Small intestine (tissue), 7 donors: ENCODE data around the gene PPP2R2B. TPM values are rescaled to one million over a fixed set of nuclear protein-coding genes. Genes with fewer than 3 reads are reported as not detected.

Experiments
- DNase-seq, 2 donors: peaks; one replicate each; pipeline versions ENCODE4 v3.0.0 to v3.0.0-alpha.2; 2013
- FAIRE-seq: peaks from 2 replicates; lab custom pipeline; 2012; peaks lifted over from hg19 to GRCh38; lab: Jason Lieb, UNC
- H3K27ac ChIP-seq, 3 donors: one replicate each; pipeline ENCODE4 v1.5.1; 2013; ENCODE audit warnings: low read length in 2 of 3, mild to moderate bottlenecking in 2 of 3, control low read depth in 1 of 3, inconsistent platforms in 1 of 3, low read depth in 1 of 3, moderate library complexity in 1 of 3
- H3K27me3 ChIP-seq, 3 donors: one replicate each; pipeline ENCODE4 v1.6.1; 2013; ENCODE audit warnings: low read length in 3 of 3, inconsistent platforms in 1 of 3; ENCODE audit not compliant: control insufficient read depth in 3 of 3, insufficient read depth in 3 of 3
- H3K36me3 ChIP-seq, 3 donors: one replicate each; pipeline ENCODE4 v1.6.1; 2013; ENCODE audit warnings: low read length in 3 of 3, inconsistent platforms in 1 of 3, low read depth in 1 of 3, mild to moderate bottlenecking in 1 of 3, moderate library complexity in 1 of 3; ENCODE audit not compliant: control insufficient read depth in 3 of 3, insufficient read depth in 2 of 3
- H3K4me1 ChIP-seq, 3 donors: one replicate each; pipeline ENCODE4 v1.6.1; 2013; ENCODE audit warnings: low read length in 2 of 3, inconsistent platforms in 1 of 3, low read depth in 1 of 3, mild to moderate bottlenecking in 1 of 3, moderate library complexity in 1 of 3; ENCODE audit not compliant: control insufficient read depth in 3 of 3, insufficient read depth in 2 of 3
- H3K4me3 ChIP-seq, 3 donors: one replicate each; pipeline ENCODE4 v1.5.1; 2013; ENCODE audit warnings: low read length in 3 of 3, control low read depth in 1 of 3, inconsistent platforms in 1 of 3, low read depth in 1 of 3, mild to moderate bottlenecking in 1 of 3, moderate library complexity in 1 of 3
- H3K9me3 ChIP-seq, 2 donors: one replicate each; pipeline ENCODE4 v1.6.1; 2013; ENCODE audit warnings: low read depth in 1 of 2, low read length in 1 of 2; ENCODE audit not compliant: control insufficient read depth in 2 of 2, insufficient read depth in 1 of 2
- WGBS, 3 donors: extraction: QIAGEN DNeasy Blood & Tissue Kit; methylation state at CpG; one replicate each; pipeline ENCODE4 v1.1.7; 2013; 5-methylcytosine and 5-hydroxymethylcytosine counted together
- polyA plus RNA-seq, 4 donors: library from polyadenylated mRNA; stranded (reverse) in 3 of 4; unstranded in 1 of 4; fragments of 200-250 nt in 3 of 4; fragments of 120-200 nt in 1 of 4; gene quantifications; one replicate each; pipeline versions ENCODE4 v1.2.1 to v1.2.3, GENCODE V29; 2013
- donor health status: healthy with polysubstance abuse.
- donor health status: control.
- donor health status: control.
- donor health status: Bipolar disorder and iron deficiency.
- donor health status: healthy.

PPP2R2B gene
- polyA plus RNA-seq, 4 donors, result 0.22 to 3.8 (median 1.6) TPM

DNA sequence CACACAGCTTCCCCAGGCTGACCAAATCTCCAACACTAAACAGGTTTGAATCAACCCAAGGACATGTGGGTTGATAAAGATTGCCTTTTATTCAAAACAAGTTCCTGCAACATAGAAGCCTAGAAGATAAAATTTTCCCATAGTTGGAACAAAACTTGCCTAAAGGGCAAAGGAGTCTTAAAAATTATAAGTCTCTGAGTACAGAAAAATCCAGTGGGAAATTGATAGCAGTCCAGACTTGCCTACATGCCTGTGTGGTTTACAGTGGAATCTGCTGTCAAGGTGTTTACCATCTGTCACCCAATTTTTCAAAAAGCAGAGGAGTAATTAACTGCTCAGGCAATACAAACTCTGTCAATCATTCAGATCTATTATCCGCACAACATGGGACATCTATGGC is 168.2 kb downstream of the PPP2R2B start:
- H3K4me3 ChIP-seq, result no peak overlapping the region
- H3K9me3 ChIP-seq, result no peaks in the 10 kb centered on the region
- no peaks in the 10 kb centered on the region for H3K27me3 ChIP-seq
- H3K36me3 ChIP-seq, result no peaks in the 10 kb centered on the region
- no peaks in the 10 kb centered on the region for H3K4me1 ChIP-seq
- DNase-seq (no peak), FAIRE-seq (no peak)
- no peak overlapping the region for H3K27ac ChIP-seq
- WGBS, 3 donors, result 91 to 93% (median 93%) methylated on average over 1 of the region's 1 CpG

DNA sequence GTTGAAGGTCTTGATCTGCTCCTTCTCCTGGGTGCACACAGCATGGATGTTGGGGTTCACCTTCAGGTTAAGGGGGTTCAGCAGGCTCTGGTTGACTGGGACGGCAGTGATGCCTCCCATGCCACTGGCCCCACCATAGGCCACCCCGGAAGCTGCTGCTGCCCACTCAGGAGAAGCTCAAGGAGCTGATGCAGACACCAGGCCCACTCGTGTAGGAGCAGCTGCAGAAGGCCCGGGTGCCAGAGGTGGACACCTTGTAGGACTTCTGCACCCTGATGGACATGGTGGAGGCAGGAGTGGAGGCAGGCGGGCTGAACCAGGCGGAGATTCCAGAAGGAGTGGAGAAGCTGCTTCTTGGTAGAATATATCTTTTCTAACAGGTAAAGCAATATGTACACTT is 171.2 kb downstream of the PPP2R2B start:
- Histone ChIP-seq H3K27me3 (no peaks in the 10 kb centered on the region), H3K4me3 (no peak overlapping the region), H3K4me1 (no peaks in the 10 kb centered on the region), H3K9me3 (no peaks in the 10 kb centered on the region), H3K27ac (no peak overlapping the region), H3K36me3 (no peaks in the 10 kb centered on the region)
- DNase-seq (no peak), FAIRE-seq (no peak)
- 73 to 93% (median 77%) methylated on average over 6 of the region's 6 CpGs for WGBS, 3 donors

DNA sequence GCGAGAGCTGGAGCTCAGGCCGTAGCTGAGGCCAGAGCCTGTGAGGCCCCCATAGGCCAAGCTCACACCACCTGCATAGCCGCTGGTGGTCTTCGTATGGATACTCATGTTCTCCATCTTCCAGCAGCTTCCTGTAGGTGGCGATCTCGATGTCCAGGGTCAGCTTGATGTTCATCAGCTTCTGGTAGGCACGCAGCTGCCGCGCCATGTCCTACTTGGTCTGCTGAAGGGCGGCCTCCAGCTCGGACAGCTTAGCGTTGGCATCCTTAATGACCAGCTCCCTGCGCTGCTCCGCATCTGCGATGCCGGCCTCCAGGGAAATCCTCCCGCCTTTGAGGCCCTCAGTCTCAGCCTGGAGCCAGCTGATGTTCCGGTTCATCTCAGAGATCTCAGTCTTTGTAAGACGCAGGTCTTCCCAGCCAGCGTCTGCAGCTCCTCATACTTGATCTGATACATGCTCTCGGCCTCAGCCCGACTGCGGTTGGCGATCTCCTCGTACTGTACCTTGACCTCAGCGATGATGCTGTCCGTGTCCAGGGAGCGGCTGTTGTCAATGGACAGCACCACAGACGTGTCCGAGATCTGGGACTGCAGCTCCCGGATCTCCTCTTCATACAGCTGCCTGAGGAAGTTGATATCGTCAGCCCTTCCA is 172.1 kb downstream of the PPP2R2B start:
- Histone ChIP-seq H3K27ac (no peak overlapping the region), H3K9me3 (no peaks in the 10 kb centered on the region), H3K4me3 (no peak overlapping the region), H3K27me3 (no peaks in the 10 kb centered on the region), H3K36me3 (no peaks in the 10 kb centered on the region), H3K4me1 (no peaks in the 10 kb centered on the region)
- DNase-seq (no peak), FAIRE-seq (no peak)
- 94 to 95% (median 94%) methylated on average over 32 of the region's 32 CpGs for WGBS, 3 donors

DNA sequence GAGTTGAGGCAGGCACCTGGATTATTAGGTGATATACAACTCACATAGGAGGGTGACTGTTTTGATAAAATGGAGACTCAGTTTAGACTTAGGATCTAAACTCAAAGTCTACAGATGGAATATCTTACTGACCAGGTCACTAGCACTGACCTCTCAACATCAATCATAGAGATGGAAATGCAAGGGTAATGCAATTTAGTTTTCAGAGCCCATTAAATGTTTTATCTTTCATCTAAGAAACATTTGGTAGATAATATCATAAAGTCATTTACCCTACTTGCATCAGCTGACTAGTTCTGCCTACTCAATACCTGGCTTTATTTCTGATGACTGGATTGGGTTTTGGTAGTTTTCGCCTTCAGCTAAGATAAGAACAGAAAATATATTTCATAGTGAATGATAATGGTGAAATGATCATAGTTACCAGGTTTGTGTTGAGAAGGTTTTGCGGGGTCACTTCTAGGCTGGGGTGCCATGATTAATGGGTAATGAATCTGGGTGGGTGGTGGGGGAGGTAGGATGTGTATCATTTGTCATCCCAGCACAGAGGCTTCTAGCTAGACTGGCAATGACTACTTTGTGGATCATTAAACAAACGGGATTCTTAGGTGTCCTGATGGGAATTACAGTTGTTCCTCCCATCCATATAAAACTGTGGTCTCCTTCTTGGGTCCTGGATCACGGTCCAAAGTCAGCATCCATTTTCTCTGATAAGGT is 173.4 kb downstream of the PPP2R2B start:
- H3K27ac ChIP-seq, result no peak overlapping the region
- H3K4me1 ChIP-seq, result no peaks in the 10 kb centered on the region
- no peaks in the 10 kb centered on the region for H3K9me3 ChIP-seq
- no peaks in the 10 kb centered on the region for H3K27me3 ChIP-seq
- no peaks in the 10 kb centered on the region for H3K36me3 ChIP-seq
- DNase-seq, result no peak
- H3K4me3 ChIP-seq, result no peak overlapping the region
- FAIRE-seq, result no peak
- WGBS, 3 donors, result 77 to 82% (median 82%) methylated on average over 4 of the region's 4 CpGs

DNA sequence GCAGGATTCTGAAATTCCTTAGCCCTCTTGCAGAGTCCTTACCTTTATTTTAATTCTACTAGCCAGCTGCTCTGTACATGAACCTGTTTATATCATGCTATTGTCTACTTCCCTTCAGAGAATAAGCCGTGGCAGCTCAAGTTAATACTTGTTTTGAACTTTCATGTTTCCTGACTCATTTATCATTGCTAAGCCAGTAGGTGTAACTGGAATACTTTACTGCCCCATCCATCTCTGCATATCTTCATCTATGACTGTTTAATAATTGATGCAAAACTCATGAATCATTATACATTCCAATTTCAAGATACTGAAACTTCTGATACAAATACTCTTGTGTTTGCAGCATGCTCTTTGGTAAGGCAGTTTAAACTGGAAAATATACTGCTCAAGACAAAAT is 174.7 kb downstream of the PPP2R2B start:
- no peak overlapping the region for H3K27ac ChIP-seq
- DNase-seq (no peak), FAIRE-seq (no peak)
- no peaks in the 10 kb centered on the region for H3K27me3 ChIP-seq
- WGBS, 3 donors, result 9 to 18% (median 16%) methylated on average over 1 of the region's 1 CpG
- H3K4me1 ChIP-seq, result no peaks in the 10 kb centered on the region
- no peaks in the 10 kb centered on the region for H3K9me3 ChIP-seq
- no peak overlapping the region for H3K4me3 ChIP-seq
- H3K36me3 ChIP-seq, result no peaks in the 10 kb centered on the region

DNA sequence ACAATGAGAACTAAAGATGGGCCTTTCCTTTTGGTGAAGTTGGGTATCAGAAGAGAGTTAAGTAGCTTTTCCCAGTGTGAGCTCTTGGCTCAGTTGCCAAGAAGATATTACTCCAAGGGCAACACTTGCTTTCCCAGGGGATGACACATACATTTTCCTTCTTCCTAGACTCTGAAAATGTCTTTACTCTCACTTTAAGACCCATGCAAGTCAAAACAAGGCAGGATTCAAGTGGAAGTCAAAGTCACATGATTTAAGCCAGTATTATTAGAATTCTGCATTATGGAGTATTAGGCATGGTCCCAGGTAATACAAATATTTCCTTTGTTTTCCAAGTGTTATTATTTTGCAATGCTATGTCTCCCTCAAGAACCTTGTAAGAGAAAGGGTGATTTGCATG is 175.1 kb downstream of the PPP2R2B start:
- no peaks in the 10 kb centered on the region for H3K9me3 ChIP-seq
- H3K27ac ChIP-seq, result no peak overlapping the region
- FAIRE-seq (no peak), DNase-seq (no peak)
- no peak overlapping the region for H3K4me3 ChIP-seq
- no peaks in the 10 kb centered on the region for H3K27me3 ChIP-seq
- H3K4me1 ChIP-seq, result no peaks in the 10 kb centered on the region
- no peaks in the 10 kb centered on the region for H3K36me3 ChIP-seq

DNA sequence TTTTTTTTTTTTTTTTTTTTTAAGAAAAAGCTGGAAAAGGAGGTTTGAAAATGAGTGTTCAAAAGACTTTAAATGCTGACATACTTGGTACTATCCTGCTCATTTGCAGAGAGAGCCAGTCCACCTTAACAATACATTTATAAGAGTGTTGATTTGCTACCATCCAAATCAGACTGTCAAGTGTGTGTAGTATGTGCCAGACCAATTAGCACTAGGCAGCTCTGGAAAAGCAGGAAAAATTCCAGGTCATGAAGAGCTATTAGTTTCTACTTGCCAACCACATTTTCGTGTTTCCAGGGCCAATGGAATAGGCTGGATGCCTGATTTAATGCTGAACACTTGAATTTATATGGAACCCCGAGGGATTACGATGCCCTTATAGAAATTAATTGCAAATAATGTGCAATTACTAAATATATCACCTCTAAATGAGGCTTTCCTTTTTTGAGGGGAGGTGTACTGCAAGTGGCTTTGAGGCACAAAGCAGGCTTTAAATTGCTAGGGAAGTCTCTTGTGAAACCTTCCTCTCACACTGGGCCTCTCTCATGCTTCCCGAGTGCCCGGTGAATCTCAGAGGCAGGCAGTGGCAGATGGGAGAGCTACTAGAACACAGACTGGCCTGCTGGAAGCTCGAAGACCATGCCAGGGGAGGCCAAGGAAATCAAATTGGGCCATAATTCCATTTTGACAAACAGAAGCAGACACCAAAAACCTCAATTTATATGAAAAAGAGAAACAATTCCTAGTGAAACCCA is 178.7 kb downstream of the PPP2R2B start:
- DNase-seq (no peak), FAIRE-seq (no peak)

DNA sequence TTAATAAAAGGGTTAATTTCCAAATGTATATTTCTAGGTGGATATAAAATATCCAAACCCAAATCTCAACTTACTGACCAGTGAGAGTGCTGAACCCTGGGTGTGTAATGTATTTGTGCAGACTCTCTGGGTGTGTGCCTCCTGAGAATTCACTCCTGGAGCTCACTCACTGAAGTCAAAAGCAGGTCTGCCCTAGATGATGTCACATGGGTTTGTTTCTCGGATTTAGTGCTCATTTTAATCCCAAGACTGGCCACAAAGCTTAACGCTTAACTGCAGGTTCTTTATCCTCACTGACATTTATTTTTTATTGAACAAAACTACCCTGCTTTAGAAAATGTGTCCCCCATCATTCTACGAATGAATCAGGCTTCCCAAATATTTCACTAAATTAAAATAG is 179.4 kb downstream of the PPP2R2B start:
- H3K9me3 ChIP-seq, result no peaks in the 10 kb centered on the region

More for the DNA sequence above, 178.7 kb downstream of the PPP2R2B start:
- no peaks in the 10 kb centered on the region for H3K36me3 ChIP-seq
- no peak overlapping the region for H3K27ac ChIP-seq
- no peaks in the 10 kb centered on the region for H3K27me3 ChIP-seq
- no peaks in the 10 kb centered on the region for H3K9me3 ChIP-seq
- H3K4me3 ChIP-seq, result no peak overlapping the region
- no peaks in the 10 kb centered on the region for H3K4me1 ChIP-seq
- WGBS, 3 donors, result 64 to 73% (median 72%) methylated on average over 6 of the region's 6 CpGs

More for the DNA sequence above, 179.4 kb downstream of the PPP2R2B start:
- H3K4me3 ChIP-seq, result no peak overlapping the region
- no peaks in the 10 kb centered on the region for H3K4me1 ChIP-seq
- FAIRE-seq (no peak), DNase-seq (no peak)
- no peaks in the 10 kb centered on the region for H3K36me3 ChIP-seq
- no peaks in the 10 kb centered on the region for H3K27me3 ChIP-seq
- WGBS, 3 donors, result 69 to 74% (median 70%) methylated on average over 3 of the region's 3 CpGs
- no peak overlapping the region for H3K27ac ChIP-seq
